Stimulated activated CD4-positive, alpha-beta T cell treated with anti-CD3 and anti-CD28 coated beads, Interleukin-4, amount 100 ng/mL, for 1 hour (primary cell): ENCODE measurements around the gene KIF26B.

ENCODE experiments used
- DNase-seq: peaks from one replicate; pipeline ENCODE4 v3.0.0-alpha.2; 2020

KIF26B gene

GRCh38 chr1:245614476-245614875, 459.7 kb downstream of the KIF26B start:
- no peak for DNase-seq

GRCh38 chr1:245615001-245615400, 460.2 kb downstream of the KIF26B start:
- no peak for DNase-seq

- DNase-seq = no peak
Measured at GRCh38 chr1:245621589-245621988, 466.8 kb downstream of the KIF26B start.

GRCh38 chr1:245622332-245623014, 467.7 kb downstream of the KIF26B start:
- DNase-seq = no peak

- no peak for DNase-seq
Measured at GRCh38 chr1:245641384-245641783, 486.6 kb downstream of the KIF26B start.

- no peak for DNase-seq
Measured at GRCh38 chr1:245645406-245645805, 490.6 kb downstream of the KIF26B start.

GRCh38 chr1:245645894-245646293, 491.1 kb downstream of the KIF26B start:
- no peak for DNase-seq

GRCh38 chr1:245648749-245649522, 494.2 kb downstream of the KIF26B start:
- DNase-seq = no peak

GRCh38 chr1:245649666-245650065, 494.9 kb downstream of the KIF26B start:
- DNase-seq = no peak

- DNase-seq = no peak
Measured at GRCh38 chr1:245650441-245650960, 495.7 kb downstream of the KIF26B start.

GRCh38 chr1:245651093-245651492, 496.3 kb downstream of the KIF26B start:
- DNase-seq = no peak

GRCh38 chr1:245652116-245652515, 497.3 kb downstream of the KIF26B start:
- DNase-seq = no peak

GRCh38 chr1:245652660-245653427, 498.1 kb downstream of the KIF26B start:
- no peak for DNase-seq

- no peak for DNase-seq
Measured at GRCh38 chr1:245654460-245655050, 499.8 kb downstream of the KIF26B start.

GRCh38 chr1:245656189-245656717, 501.5 kb downstream of the KIF26B start:
- no peak for DNase-seq

- no peak for DNase-seq
Measured at GRCh38 chr1:245657371-245657770, 502.6 kb downstream of the KIF26B start.

- no peak for DNase-seq
Measured at GRCh38 chr1:245663373-245663772, 508.6 kb downstream of the KIF26B start.

GRCh38 chr1:245663841-245664240, 509.1 kb downstream of the KIF26B start:
- DNase-seq = no peak

- no peak for DNase-seq
Measured at GRCh38 chr1:245666412-245666811, 511.6 kb downstream of the KIF26B start.

- DNase-seq = no peak
Measured at GRCh38 chr1:245671349-245671748, 516.6 kb downstream of the KIF26B start.

- DNase-seq = no peak
Measured at GRCh38 chr1:245671966-245672767, 517.4 kb downstream of the KIF26B start.
